GM12878 (cell line): ENCODE results near the gene CHCHD3. TPM values are rescaled to one million over a fixed set of nuclear protein-coding genes. Genes with fewer than 3 reads are reported as not detected.

ENCODE experiments used
- ATAC-seq: fragments of 200-7000 bp; cut with Tn5 transposase; 3 replicates; pipeline ENCODE4 v1.9.1; 2020; ENCODE audit warnings: mild to moderate bottlenecking, moderate library complexity
- BruUV-seq: library from RNA; stranded (reverse); fragments of 400-500 nt; replicated peaks from 2 replicates; lab custom pipeline; 2021; lab: Mats Ljungman, UMichigan
- CTCF ChIA-PET: fragments of 300-600 bp; sonication (Branson Sonifier 250); formaldehyde crosslinking; extraction: SDS; loops from one replicate; lab custom pipeline; 2021; ENCODE audit warnings: inconsistent platforms; lab: Yijun Ruan, JAX
- POLR2A ChIA-PET: fragments of 350-600 bp; formaldehyde crosslinking; extraction: SDS; loops from one replicate; lab custom pipeline; 2021; ENCODE audit warnings: inconsistent platforms; lab: Charles Lee
- RAD21 ChIA-PET: fragments of 300-600 bp; sonication (Branson Sonifier 250); formaldehyde crosslinking; loops from one replicate; lab custom pipeline; 2023; ENCODE audit warnings: antibody characterized with exemption; ENCODE audit not compliant: unreplicated experiment; lab: Charles Lee
- SMC1A ChIA-PET: fragments of 300-600 bp; sonication (Branson Sonifier 250); formaldehyde crosslinking; loops from one replicate; lab custom pipeline; 2023; ENCODE audit not compliant: unreplicated experiment, uncharacterized antibody; lab: Charles Lee
- DNase-seq: peaks from one replicate; pipeline ENCODE4 v3.0.0-alpha.2; 2011; ENCODE audit warnings: low read depth, low spot score
- FAIRE-seq: peaks from 3 replicates; lab custom pipeline; 2011; peaks lifted over from hg19 to GRCh38; lab: Jason Lieb, UNC
- H2AFZ ChIP-seq: 2 replicates; pipeline ENCODE4 v1.6.0; 2011; ENCODE audit warnings: low read depth, low read length, control low read depth; ENCODE audit not compliant: control insufficient read depth
- H3K27ac ChIP-seq: 2 replicates; pipeline ENCODE4 v1.5.1; 2011; ENCODE audit warnings: control low read depth; ENCODE audit not compliant: control insufficient read depth, insufficient read depth
- H3K27me3 ChIP-seq, 2 experiments: replicated peaks in 1 of 2; 2 replicates each; pipeline versions ENCODE4 v1.6.0 to v1.6.1; 2011; ENCODE audit warnings: low read length in 1 of 2; ENCODE audit not compliant: control insufficient read depth in 2 of 2, insufficient read depth in 2 of 2
- H3K36me3 ChIP-seq, 2 experiments: 2 replicates each; pipeline ENCODE4 v1.5.1; 2011; ENCODE audit warnings: low read length in 1 of 2; ENCODE audit not compliant: control insufficient read depth in 2 of 2, insufficient read depth in 2 of 2
- H3K4me1 ChIP-seq: 2 replicates; pipeline ENCODE4 v1.6.1; 2011; ENCODE audit warnings: mild to moderate bottlenecking, low read length, moderate library complexity, mixed read lengths; ENCODE audit not compliant: control insufficient read depth, insufficient read depth
- H3K4me2 ChIP-seq: 2 replicates; pipeline ENCODE4 v1.6.0; 2011; ENCODE audit warnings: control low read depth; ENCODE audit not compliant: control insufficient read depth, insufficient read depth
- H3K4me3 ChIP-seq: fragments of 200-600 bp; sonication (generic); 2 replicates; pipeline ENCODE4 v1.5.1; 2016
- H3K79me2 ChIP-seq: 2 replicates; pipeline ENCODE4 v1.6.0; 2011; ENCODE audit warnings: low read length; ENCODE audit not compliant: control insufficient read depth, insufficient read depth
- H3K9ac ChIP-seq: 2 replicates; pipeline ENCODE4 v1.8.0; 2011; ENCODE audit warnings: low read length, control low read depth, mixed read lengths; ENCODE audit not compliant: control insufficient read depth, insufficient read depth
- H3K9me3 ChIP-seq: replicated peaks from 3 replicates; pipeline ENCODE4 v1.5.1; 2011; ENCODE audit warnings: mild to moderate bottlenecking, low read length; ENCODE audit not compliant: control insufficient read depth, insufficient read depth
- H4K20me1 ChIP-seq: 2 replicates; pipeline ENCODE4 v1.6.0; 2011; ENCODE audit not compliant: control insufficient read depth, insufficient read depth
- ATF7 ChIP-seq: fragments of 450-650 bp; IDR thresholded peaks from 2 replicates; pipeline ENCODE4 v1.6.1; 2016; ENCODE audit warnings: low read depth, mild to moderate bottlenecking
- EP300 ChIP-seq, 2 experiments: fragments of 150-350 bp in 1 of 2; IDR thresholded peaks; 2 replicates each; pipeline ENCODE4 v1.6.1; 2011 to 2012; ENCODE audit warnings: low read depth in 2 of 2, low read length in 2 of 2, borderline replicate concordance in 1 of 2, improper control_type of control experiment in 1 of 2, inconsistent platforms in 1 of 2; ENCODE audit not compliant: control insufficient read depth in 1 of 2
- POLR2AphosphoS2 ChIP-seq: IDR thresholded peaks from 2 replicates; pipeline ENCODE4 v1.6.1; 2011; ENCODE audit warnings: low read depth, mild to moderate bottlenecking, low read length, improper control_type of control experiment, moderate library complexity
- SMAD5 ChIP-seq: IDR thresholded peaks from 2 replicates; pipeline ENCODE4 v1.6.1; 2016; ENCODE audit warnings: antibody characterized with exemption, low read depth
- WGBS: methylation state at CpG from one replicate; pipeline ENCODE4 v1.1.6; 2016; ENCODE audit warnings: low lambda C conversion rate; ENCODE audit not compliant: insufficient replicate concordance, insufficient coverage; ENCODE audit errors: missing lambda C conversion rate; 5-methylcytosine and 5-hydroxymethylcytosine counted together
- in situ Hi-C: fragments of 300-500 bp; cut with MboI; formaldehyde crosslinking; loops from 9 replicates; pipeline ENCODE4 v1.14.3; 2018; ENCODE audit warnings: mixed read lengths
- intact Hi-C: fragments of 100-400 bp; cut with micrococcal nuclease; formaldehyde crosslinking; loops from one replicate; pipeline ENCODE4 v1.14.2; 2022; ENCODE audit not compliant: unreplicated experiment
- polyA plus RNA-seq, 11 experiments: library from polyadenylated mRNA; depleted of rRNA in 4 of 11; unstranded in 6 of 11; stranded (reverse) in 5 of 11; fragments of >200 nt; fragmentation: Nextera tagmentation in 4 of 11; fragmentation: Illumina TruSeq in 1 of 11; extraction: Ambion mirVana in 4 of 11; extraction: Trizol in 1 of 11; gene quantifications; 1 replicate in 1 of 11; 2 replicates in 10 of 11; pipeline versions ENCODE4 v1.2.1 to v1.2.3, GENCODE V29; 2011 to 2016; ENCODE audit warnings: inconsistent platforms in 2 of 11, missing spikeins in 2 of 11, low read depth in 1 of 11
- total RNA-seq, 4 experiments: library from RNA; depleted of rRNA in 3 of 4; stranded (reverse); fragments of >200 nt in 3 of 4; fragmentation: Illumina TruSeq in 1 of 4; extraction: Trizol in 1 of 4; gene quantifications; 2 replicates each; pipeline versions ENCODE4 v1.2.1 to v1.2.3, GENCODE V29; 2013 to 2021

CHCHD3 gene
- total and polyA plus RNA-seq, 10 of the 15 experiments (the other 5 are each of a cell fraction or from before 2014, with no cell fraction given), result 38.3 to 178 (median 96.2) TPM

GRCh38 chr7:132907380-132907940 is 174.4 kb downstream of the CHCHD3 start (continued):
- TF ChIP-seq POLR2AphosphoS2 (no peak), SMAD5 (no peak)
- TF ChIP-seq, all 136 proteins: peak for 0

GRCh38 chr7:132906193-132906835 is 175.6 kb downstream of the CHCHD3 start:
- ChIA-PET CTCF (interaction anchor here (1.1 to 2.4 kb wide), 4 partner anchors 9 to 58 kb away, joined by 3 to 7 read pairs (median 6); no protein-coding TSS in a partner anchor), RAD21 (interaction anchor here (0.6 to 1.5 kb wide), 8 partner anchors 10 to 183 kb away, joined by 3 to 4 read pairs (median 3); partner anchors contain the start of gene CHCHD3), POLR2A (interaction anchor here (0.5 to 0.8 kb wide), 4 partner anchors 12 to 57 kb away, joined by 3 to 6 read pairs (median 4); no protein-coding TSS in a partner anchor), SMC1A (interaction anchor here (0.6 to 2.9 kb wide), 10 partner anchors 9 to 116 kb away, joined by 3 to 16 read pairs (median 4); no protein-coding TSS in a partner anchor)
- Histone ChIP-seq H3K4me3 (no peak overlapping the region), H3K36me3 (peaks cover 0 to 8% of the 10 kb centered on the region in 2 experiments; a peak in 2 of 4 replicates), H2AFZ (no peak overlapping the region), H3K79me2 (no peaks in the 10 kb centered on the region; the same call in none of the 2 replicates), H3K9ac (no peak overlapping the region), H3K27ac (no peak overlapping the region), H3K27me3 (no peaks in the 10 kb centered on the region), H3K9me3 (no peaks in the 10 kb centered on the region), H4K20me1 (no peaks in the 10 kb centered on the region), H3K4me2 (peak overlapping the region; percentile 38), H3K4me1 (peaks cover 9% of the 10 kb centered on the region)
- TF ChIP-seq EP300 (IDR thresholded peaks at IDR 0.05; ENCODE audit: borderline replicate concordance in 1 of 2, control insufficient read depth in 1 of 2, low read depth in 2 of 2, low read length in 2 of 2) (0 out of 4 replicates have a peak, but pooled peaks of 1 of the 2 experiments have one; percentile 24), ATF7 (no peak)
- no peak for DNase-seq
- WGBS, result 86% methylated on average over 6 of the region's 7 CpGs
- intact Hi-C loops, result no loop called here
- ATAC-seq, result peak; percentile 66; the same call in 2 of the 3 replicates
- no peak for FAIRE-seq
- no TSS peak for BruUV-seq
- in situ Hi-C loops, result no loop called here
